BLaER1 treated with 17β-estradiol and CSF1 and Interleukin-3, amounts not matched to agents 10 nM and 100 nM (cell line): ENCODE results near the gene RNF38.
A peak's percentile ranks its signal among the peaks of the same experiment; 100 is the strongest.
"Not testable (repeated sequence)": the region's sequence is repeated elsewhere in the genome, so short reads cannot be mapped to it uniquely, and the experiment has no call there.

Source experiments
- H3K27ac ChIP-seq, 11 experiments: shearing (Covaris generic); formaldehyde crosslinking; 2 replicates each; pipeline ENCODE4 v1.8.1; 2022
- H3K27me3 ChIP-seq, 11 experiments: shearing (Covaris generic); formaldehyde crosslinking; 2 replicates each; pipeline ENCODE4 v1.8.1; 2022
- H3K36me3 ChIP-seq, 11 experiments: shearing (Covaris generic); formaldehyde crosslinking; 2 replicates each; pipeline ENCODE4 v1.8.1; 2022
- H3K4me1 ChIP-seq, 10 experiments: shearing (Covaris generic); formaldehyde crosslinking; 2 replicates each; pipeline ENCODE4 v1.8.1; 2022
- H3K4me2 ChIP-seq, 11 experiments: shearing (Covaris generic); formaldehyde crosslinking; 2 replicates each; pipeline ENCODE4 v1.8.1; 2022
- H3K4me3 ChIP-seq, 10 experiments: shearing (Covaris generic); formaldehyde crosslinking; 2 replicates each; pipeline ENCODE4 v1.8.1; 2022
- H3K9ac ChIP-seq, 11 experiments: shearing (Covaris generic); formaldehyde crosslinking; 2 replicates each; pipeline ENCODE4 v1.8.1; 2022
- H3K9me3 ChIP-seq, 11 experiments: shearing (Covaris generic); formaldehyde crosslinking; replicated peaks in 1 of 11; 2 replicates each; pipeline ENCODE4 v1.8.1; 2022
- H4K20me1 ChIP-seq, 11 experiments: shearing (Covaris generic); formaldehyde crosslinking; 2 replicates each; pipeline ENCODE4 v1.8.1; 2022
- Cebpa-rat ChIP-seq, 11 experiments: shearing (Covaris generic); IDR thresholded peaks; 2 replicates each; pipeline ENCODE4 v1.8.1; 2022

The RNF38 gene

DNA sequence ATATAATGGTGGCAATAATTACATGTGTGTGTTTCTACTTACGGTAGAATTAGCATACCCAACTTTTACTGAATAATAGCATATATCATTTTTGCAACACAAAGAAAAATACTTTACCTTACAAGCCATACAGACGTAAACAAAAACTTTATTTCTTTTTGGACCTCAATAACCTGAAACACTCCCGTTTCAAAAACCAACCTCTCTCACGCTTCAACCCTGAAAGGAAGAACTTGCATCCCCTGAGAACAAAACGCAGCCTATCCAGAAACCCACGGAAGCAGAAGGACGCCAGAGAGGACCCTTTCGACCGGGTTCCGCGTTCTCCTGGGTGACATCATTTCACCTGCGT, at the start of gene RNF38:
Gene RNF38 (minus strand): TSS at position 290 of the 352 bp plus-strand sequence. CDS start 161 bp downstream, at position 129.
- Histone ChIP-seq H3K27ac (peak within 1 kb of the TSS; percentile 65 to 95 (median 93)), H4K20me1 (peaks cover 24 to 85% (median 63%) of the 10 kb centered on the region in 11 experiments; a peak in 21 of 22 replicates), H3K9me3 (no peaks in the 10 kb centered on the region), H3K9ac (peak within 1 kb of the TSS; percentile 85 to 96 (median 92)), H3K4me3 (peak within 1 kb of the TSS; percentile 81 to 98 (median 90)), H3K4me2 (peak within 1 kb of the TSS; percentile 73 to 95 (median 88)), H3K36me3 (peaks cover 0 to 38% (median 13%) of the 10 kb centered on the region in 11 experiments; a peak in 16 of 22 replicates), H3K27me3 (no peaks in the 10 kb centered on the region), H3K4me1 (peaks cover 30 to 60% (median 48%) of the 10 kb centered on the region in 10 experiments)
- TF ChIP-seq Cebpa-rat (IDR thresholded peaks at IDR 0.05) = no peak

DNA sequence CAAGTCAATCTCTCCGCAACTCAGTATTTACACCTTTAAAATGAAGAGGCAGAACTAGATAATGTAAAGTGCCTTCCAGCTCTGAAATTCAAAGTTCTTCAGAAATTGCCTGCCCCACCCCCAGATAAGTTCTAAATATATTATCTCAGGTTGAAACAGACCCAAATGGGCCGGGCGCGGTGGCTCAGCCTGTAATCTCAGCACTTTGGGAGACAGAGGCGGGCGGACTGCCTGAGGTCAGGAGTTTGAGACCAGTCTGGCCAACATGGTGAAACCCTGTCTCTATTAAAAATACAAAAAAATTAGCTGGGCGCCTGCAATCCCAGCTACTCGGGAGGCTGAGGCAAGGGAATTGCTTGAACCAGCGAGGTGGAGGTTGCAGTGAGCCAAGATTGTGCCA, 48.5 kb upstream of the RNF38 start:
- not testable (repeated sequence) for H3K9ac ChIP-seq, H3K4me3 ChIP-seq, H3K27ac ChIP-seq, H3K4me2 ChIP-seq, H3K27me3 ChIP-seq
- Histone ChIP-seq H4K20me1 (peaks cover 42 to 98% (median 95%) of the 10 kb centered on the region in 11 experiments; a peak in 20 of 22 replicates), H3K36me3 (peaks cover 3 to 40% (median 19%) of the 10 kb centered on the region in 11 experiments; a peak in 15 of 22 replicates), H3K4me1 (peaks cover 0 to 11% (median 0%) of the 10 kb centered on the region in 10 experiments; a peak in 1 of 20 replicates), H3K9me3 (peaks cover 0 to 14% (median 9%) of the 10 kb centered on the region in 11 experiments; a peak in 13 of 22 replicates)

DNA sequence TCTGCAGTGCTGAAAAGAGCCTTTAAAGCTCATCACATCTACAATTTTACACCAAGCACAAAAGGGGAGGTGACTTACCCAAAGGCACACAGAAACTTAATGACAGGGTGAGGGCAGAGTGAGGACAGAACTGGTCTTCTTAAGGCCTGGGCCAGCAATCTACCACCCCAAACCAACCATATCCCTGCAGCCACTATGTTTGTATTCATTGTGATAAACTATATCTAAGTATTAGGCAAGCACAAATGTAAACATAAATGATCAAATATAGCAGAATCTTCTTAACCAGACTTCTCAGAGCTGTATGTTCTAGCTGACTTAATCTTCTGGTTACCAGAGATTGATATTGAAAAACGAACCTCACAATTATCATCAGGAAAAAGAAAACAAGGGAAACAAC, 47.9 kb upstream of the RNF38 start:
- Histone ChIP-seq H3K4me1 (peaks cover 0 to 11% (median 0%) of the 10 kb centered on the region in 10 experiments; a peak in 1 of 20 replicates), H3K4me3 (no peak overlapping the region)

DNA sequence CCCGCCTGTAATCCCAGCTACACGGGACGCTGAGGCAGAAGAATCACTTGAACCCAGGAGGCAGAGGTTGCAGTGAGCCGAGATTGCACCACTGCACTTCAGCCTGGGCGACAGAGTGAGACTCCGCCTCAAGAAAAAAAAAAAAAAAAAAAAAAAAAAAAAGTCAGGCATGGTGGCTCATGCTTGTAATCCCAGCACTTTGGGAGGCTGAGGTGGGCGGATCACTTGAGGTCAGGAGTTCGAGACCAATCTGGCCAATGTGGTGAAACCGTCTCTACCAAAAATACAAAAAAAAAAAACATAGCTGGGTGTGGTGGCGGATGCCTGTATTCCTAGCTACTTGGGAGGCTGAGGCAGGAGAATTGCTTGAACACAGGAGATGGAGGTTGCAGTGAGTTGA, 46.6 kb upstream of the RNF38 start:
- H3K9me3 ChIP-seq = peaks cover 0 to 19% (median 10%) of the 10 kb centered on the region in 11 experiments; a peak in 15 of 22 replicates
- H3K4me3 ChIP-seq, H3K4me2 ChIP-seq, H3K9ac ChIP-seq, H3K27ac ChIP-seq, H3K27me3 ChIP-seq: not testable (repeated sequence)
- H3K36me3 ChIP-seq = peaks cover 5 to 53% (median 25%) of the 10 kb centered on the region in 11 experiments; a peak in 17 of 22 replicates
- H4K20me1 ChIP-seq = peaks cover 46 to 98% (median 87%) of the 10 kb centered on the region in 11 experiments; a peak in 21 of 22 replicates
- peaks cover 0 to 20% (median 0%) of the 10 kb centered on the region in 10 experiments; a peak in 3 of 20 replicates for H3K4me1 ChIP-seq

More for the DNA sequence above, 47.9 kb upstream of the RNF38 start:
- H3K4me2 ChIP-seq = no peak overlapping the region
- no peak overlapping the region for H3K9ac ChIP-seq
- H3K9me3 ChIP-seq = peaks cover 0 to 14% (median 9%) of the 10 kb centered on the region in 11 experiments; a peak in 13 of 22 replicates
- no peaks in the 10 kb centered on the region for H3K27me3 ChIP-seq
- peaks cover 0 to 40% (median 21%) of the 10 kb centered on the region in 11 experiments; a peak in 16 of 22 replicates for H3K36me3 ChIP-seq
- peaks cover 42 to 98% (median 94%) of the 10 kb centered on the region in 11 experiments; a peak in 21 of 22 replicates for H4K20me1 ChIP-seq
- TF ChIP-seq Cebpa-rat (IDR thresholded peaks at IDR 0.05) = no peak
- H3K27ac ChIP-seq = no peak overlapping the region

DNA sequence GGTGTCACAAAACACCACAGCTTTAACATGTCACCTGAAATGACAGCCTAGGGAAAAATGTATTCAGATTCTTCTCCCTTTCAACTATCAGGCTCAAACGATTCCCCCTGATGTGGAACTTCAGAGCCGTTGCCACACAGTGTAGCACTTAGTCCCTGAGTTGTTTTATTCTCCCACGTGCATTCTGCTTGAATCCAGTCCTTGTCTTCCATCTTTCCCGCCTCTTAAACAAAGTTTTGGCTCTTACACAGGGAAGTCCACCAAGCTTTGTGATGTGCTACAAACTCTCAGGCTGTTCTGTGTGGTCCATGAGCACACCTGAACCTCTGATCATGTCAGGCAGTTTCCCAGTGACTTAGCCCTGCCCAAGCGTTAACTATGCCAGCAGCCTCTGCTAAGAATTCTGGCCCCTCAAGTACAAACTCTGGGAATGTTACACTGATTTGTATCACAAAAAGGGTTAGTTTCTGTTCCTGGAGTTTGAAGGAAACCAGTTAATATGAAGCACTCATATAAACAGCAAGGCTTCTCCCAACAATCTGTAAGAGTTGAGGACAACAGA, 45.8 kb upstream of the RNF38 start:
- Histone ChIP-seq H4K20me1 (peaks cover 45 to 100% (median 80%) of the 10 kb centered on the region in 11 experiments; a peak in 21 of 22 replicates), H3K36me3 (peaks cover 5 to 61% (median 30%) of the 10 kb centered on the region in 11 experiments; a peak in 19 of 22 replicates), H3K4me3 (no peak overlapping the region), H3K27me3 (no peaks in the 10 kb centered on the region), H3K4me1 (peaks cover 0 to 22% (median 0%) of the 10 kb centered on the region in 10 experiments; a peak in 3 of 20 replicates), H3K9me3 (peaks cover 0 to 26% (median 18%) of the 10 kb centered on the region in 11 experiments; a peak in 17 of 22 replicates), H3K4me2 (no peak overlapping the region), H3K9ac (no peak overlapping the region), H3K27ac (no peak overlapping the region)
- no peak for TF ChIP-seq Cebpa-rat (IDR thresholded peaks at IDR 0.05)

DNA sequence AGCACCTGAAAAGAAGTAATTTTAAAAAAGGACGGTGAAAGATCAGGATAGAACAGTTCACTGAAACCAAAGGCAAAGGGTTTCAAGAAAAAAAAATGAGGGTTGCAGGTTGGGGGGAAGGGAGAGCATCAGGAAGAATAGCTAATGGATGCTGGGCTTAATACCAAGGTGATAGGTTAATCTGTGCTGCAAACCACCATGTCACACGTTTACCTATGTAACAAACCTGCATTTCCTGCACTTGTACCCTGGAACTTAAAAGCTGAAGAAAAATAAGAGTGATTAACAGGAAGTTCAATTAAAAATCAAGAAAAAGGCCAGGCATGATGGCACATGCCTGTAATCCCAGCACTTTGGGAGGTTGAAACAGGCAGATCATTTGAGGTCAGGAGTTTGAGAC, 44.1 kb upstream of the RNF38 start:
- H3K36me3 ChIP-seq = peaks cover 10 to 73% (median 46%) of the 10 kb centered on the region in 11 experiments; a peak in 19 of 22 replicates
- TF ChIP-seq Cebpa-rat (IDR thresholded peaks at IDR 0.05) = no peak
- no peak overlapping the region for H3K27ac ChIP-seq
- H4K20me1 ChIP-seq = peaks cover 31 to 100% (median 69%) of the 10 kb centered on the region in 11 experiments; a peak in 20 of 22 replicates
- H3K4me2 ChIP-seq = no peak overlapping the region
- no peak overlapping the region for H3K4me3 ChIP-seq
- H3K9ac ChIP-seq = no peak overlapping the region
- peaks cover 0 to 13% (median 0%) of the 10 kb centered on the region in 10 experiments; a peak in 2 of 20 replicates for H3K4me1 ChIP-seq
- H3K27me3 ChIP-seq = no peaks in the 10 kb centered on the region
- peaks cover 0 to 43% (median 33%) of the 10 kb centered on the region in 11 experiments; a peak in 18 of 22 replicates for H3K9me3 ChIP-seq

DNA sequence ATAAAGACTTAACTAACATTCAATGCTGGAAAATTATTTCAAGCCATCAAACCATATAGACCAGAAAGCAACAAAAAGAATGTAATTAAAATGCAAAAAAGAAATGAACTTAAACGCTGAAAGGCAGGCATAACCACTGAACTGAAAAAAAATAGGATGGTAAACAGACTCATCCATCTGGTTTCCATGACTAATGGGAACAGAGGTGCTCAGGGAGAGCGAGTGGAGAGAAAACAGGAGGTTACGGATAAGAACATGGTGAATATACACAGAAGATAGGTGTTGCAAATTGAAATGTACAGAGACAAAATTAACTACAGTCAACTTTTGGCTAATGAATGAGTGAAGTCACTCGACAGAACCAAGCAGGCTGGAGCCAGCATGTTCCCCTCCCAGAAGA, 43.5 kb upstream of the RNF38 start:
- no peaks in the 10 kb centered on the region for H3K27me3 ChIP-seq
- H3K9ac ChIP-seq = no peak overlapping the region
- H3K9me3 ChIP-seq = peaks cover 0 to 43% (median 33%) of the 10 kb centered on the region in 11 experiments; a peak in 18 of 22 replicates
- no peak overlapping the region for H3K27ac ChIP-seq
- peaks cover 0 to 13% (median 0%) of the 10 kb centered on the region in 10 experiments; a peak in 2 of 20 replicates for H3K4me1 ChIP-seq
- no peak overlapping the region for H3K4me3 ChIP-seq
- no peak for TF ChIP-seq Cebpa-rat (IDR thresholded peaks at IDR 0.05)
- H3K4me2 ChIP-seq = no peak overlapping the region
- peaks cover 27 to 98% (median 64%) of the 10 kb centered on the region in 11 experiments; a peak in 20 of 22 replicates for H4K20me1 ChIP-seq
- H3K36me3 ChIP-seq = peaks cover 10 to 74% (median 47%) of the 10 kb centered on the region in 11 experiments; a peak in 19 of 22 replicates

DNA sequence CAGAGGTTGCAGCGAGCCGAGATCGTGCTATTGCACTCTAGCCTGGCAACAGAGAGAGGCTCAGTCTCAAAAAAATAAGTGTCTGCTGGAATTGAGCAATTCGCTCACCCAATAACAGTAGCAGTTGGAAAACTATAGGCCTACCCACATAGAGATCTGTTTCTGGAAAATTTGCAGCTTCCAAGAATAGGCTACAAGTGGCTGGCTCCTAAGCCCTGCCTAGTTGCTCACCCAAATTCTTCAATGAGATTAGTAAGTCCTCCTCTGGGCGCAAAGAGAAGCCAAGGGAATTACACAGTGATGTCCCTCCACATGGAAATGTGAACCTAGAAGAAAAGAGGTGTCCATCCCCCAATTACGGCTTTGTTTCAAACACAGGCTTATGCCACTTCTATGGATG, 42.6 kb upstream of the RNF38 start:
- peaks cover 0 to 17% (median 0%) of the 10 kb centered on the region in 10 experiments; a peak in 3 of 20 replicates for H3K4me1 ChIP-seq
- no peak overlapping the region for H3K4me3 ChIP-seq
- no peak overlapping the region for H3K4me2 ChIP-seq
- H3K36me3 ChIP-seq = peaks cover 10 to 83% (median 47%) of the 10 kb centered on the region in 11 experiments; a peak in 19 of 22 replicates
- peaks cover 0 to 43% (median 33%) of the 10 kb centered on the region in 11 experiments; a peak in 18 of 22 replicates for H3K9me3 ChIP-seq
- H3K27me3 ChIP-seq = no peaks in the 10 kb centered on the region
- H4K20me1 ChIP-seq = peaks cover 24 to 98% (median 64%) of the 10 kb centered on the region in 11 experiments; a peak in 21 of 22 replicates
- no peak overlapping the region for H3K9ac ChIP-seq
- no peak for TF ChIP-seq Cebpa-rat (IDR thresholded peaks at IDR 0.05)
- H3K27ac ChIP-seq = no peak overlapping the region

DNA sequence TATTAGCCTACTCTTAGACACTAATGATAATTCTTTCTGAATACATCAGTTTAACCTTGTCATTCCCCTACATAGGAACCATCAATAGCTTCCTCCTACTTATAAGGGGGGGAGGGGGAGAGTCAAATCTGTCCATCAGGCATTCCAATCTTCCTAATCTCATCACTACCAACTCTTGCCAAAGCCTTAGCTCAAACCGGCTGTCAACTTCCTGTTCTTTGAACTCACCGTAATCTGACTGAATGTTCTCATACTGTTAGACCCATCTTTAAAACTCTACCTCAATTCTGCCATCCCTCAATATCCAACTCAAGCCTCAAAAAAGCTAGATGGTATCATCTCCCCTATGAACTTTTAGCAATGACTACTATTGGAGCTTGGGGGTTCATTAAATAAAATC, 41.9 kb upstream of the RNF38 start:
- Histone ChIP-seq H3K36me3 (peaks cover 10 to 80% (median 47%) of the 10 kb centered on the region in 11 experiments; a peak in 19 of 22 replicates), H3K4me3 (no peak overlapping the region), H3K27me3 (no peaks in the 10 kb centered on the region), H4K20me1 (peaks cover 23 to 98% (median 66%) of the 10 kb centered on the region in 11 experiments; a peak in 20 of 22 replicates), H3K9me3 (peaks cover 0 to 43% (median 33%) of the 10 kb centered on the region in 11 experiments; a peak in 18 of 22 replicates), H3K4me1 (peaks cover 0 to 24% (median 0%) of the 10 kb centered on the region in 10 experiments; a peak in 3 of 20 replicates), H3K9ac (no peak overlapping the region), H3K4me2 (no peak overlapping the region), H3K27ac (no peak overlapping the region)
- TF ChIP-seq Cebpa-rat (IDR thresholded peaks at IDR 0.05) = no peak
